Epithelial cell of esophagus (primary cell): ENCODE measurements around the gene GALNT14.

Source experiments
- DNase-seq: peaks from one replicate; pipeline ENCODE4 v3.0.0; 2010; ENCODE audit warnings: low read depth
- H3K4me3 ChIP-seq: 2 replicates; pipeline ENCODE4 v1.5.1; 2011; ENCODE audit warnings: mild to moderate bottlenecking, low read length, control low read depth
- CTCF ChIP-seq: IDR thresholded peaks from 2 replicates; pipeline ENCODE4 v1.5.1; 2011; ENCODE audit warnings: low read depth, mild to moderate bottlenecking, low read length, control low read depth, inconsistent platforms; ENCODE audit not compliant: insufficient read depth; ENCODE audit errors: missing control alignments

The GALNT14 gene

GRCh38 chr2:31081492-31081891 is 56.7 kb downstream of the GALNT14 start:
- H3K4me3 ChIP-seq, result no peak overlapping the region
- TF ChIP-seq CTCF, result no peak
- no peak for DNase-seq

- TF ChIP-seq CTCF, result no peak
- no peak for DNase-seq
- no peak overlapping the region for H3K4me3 ChIP-seq
These were observed 57.9 kb downstream of the GALNT14 start for GRCh38 chr2:31080361-31080760.

GRCh38 chr2:31079665-31080064 is 58.6 kb downstream of the GALNT14 start:
- DNase-seq, result no peak
- H3K4me3 ChIP-seq, result no peak overlapping the region
- TF ChIP-seq CTCF, result no peak

GRCh38 chr2:31078579-31079105 is 59.6 kb downstream of the GALNT14 start:
- no peak overlapping the region for H3K4me3 ChIP-seq
- TF ChIP-seq CTCF, result no peak
- DNase-seq, result peak; percentile 45

GRCh38 chr2:31078011-31078410 is 60.2 kb downstream of the GALNT14 start:
- DNase-seq, result no peak
- no peak for TF ChIP-seq CTCF

DNA sequence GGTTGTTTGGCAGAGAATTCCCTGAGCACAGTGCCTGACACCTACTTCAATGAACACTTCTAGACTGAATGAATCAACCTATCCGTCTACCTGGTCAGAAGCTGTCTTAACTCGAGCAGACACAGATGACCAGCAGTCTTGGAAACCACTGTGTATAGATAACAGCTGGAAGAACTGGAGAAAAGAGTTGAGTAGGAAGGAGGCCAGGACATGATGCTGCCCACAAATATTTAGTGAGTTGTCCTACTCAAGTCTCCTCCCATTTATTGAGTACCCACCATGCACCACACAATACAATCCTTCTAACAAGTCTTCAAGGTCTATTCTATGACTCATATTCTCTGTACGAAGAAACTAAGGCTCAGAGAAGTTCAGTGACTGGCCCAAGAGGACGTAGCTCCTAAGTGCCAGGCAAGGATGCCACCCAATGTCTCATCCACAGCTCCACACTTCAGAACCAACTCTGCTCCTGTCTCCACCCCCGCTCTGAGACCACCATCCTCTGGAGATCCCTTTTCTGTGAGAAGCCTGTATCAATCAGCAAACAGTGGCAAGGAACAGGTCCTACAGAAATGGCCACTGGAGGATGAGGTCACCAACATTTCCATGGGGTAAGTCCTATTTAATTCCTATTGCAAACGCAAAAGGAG is 62.2 kb downstream of the GALNT14 start:
- H3K4me3 ChIP-seq, result no peak overlapping the region
- TF ChIP-seq CTCF, result no peak

More at GRCh38 chr2:31078011-31078410, 60.2 kb downstream of the GALNT14 start:
- no peak overlapping the region for H3K4me3 ChIP-seq

DNA sequence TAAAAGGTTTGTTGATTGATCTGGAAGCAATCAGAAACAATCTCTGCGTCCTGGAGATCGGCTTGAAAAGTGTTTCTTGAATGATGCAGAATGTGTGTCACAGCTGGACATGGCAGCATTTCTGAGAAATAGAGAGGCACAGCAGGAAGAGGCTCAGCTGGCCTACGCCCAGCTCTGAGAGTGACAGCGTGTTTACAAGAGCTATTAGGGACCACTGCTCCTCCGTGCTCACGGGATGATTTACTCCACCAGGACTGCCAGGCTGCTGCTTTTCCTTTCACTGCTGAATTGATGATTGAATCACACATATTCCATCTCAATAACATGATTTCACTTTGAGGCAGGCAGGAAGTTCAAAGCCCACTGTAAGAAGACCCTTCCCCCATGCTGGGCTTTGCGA is 62.8 kb downstream of the GALNT14 start:
- H3K4me3 ChIP-seq, result no peak overlapping the region
- TF ChIP-seq CTCF, result no peak
- no peak for DNase-seq

More for the DNA sequence above, 62.2 kb downstream of the GALNT14 start:
- DNase-seq, result peak; percentile 66
